ENCODE data around the gene ANKRD33B. TPM values are rescaled to one million over a fixed set of nuclear protein-coding genes. Genes with fewer than 3 reads are reported as not detected.

The ANKRD33B gene
- total RNA-seq, 1 donor from 2014 or later: 4.0 TPM

DNA sequence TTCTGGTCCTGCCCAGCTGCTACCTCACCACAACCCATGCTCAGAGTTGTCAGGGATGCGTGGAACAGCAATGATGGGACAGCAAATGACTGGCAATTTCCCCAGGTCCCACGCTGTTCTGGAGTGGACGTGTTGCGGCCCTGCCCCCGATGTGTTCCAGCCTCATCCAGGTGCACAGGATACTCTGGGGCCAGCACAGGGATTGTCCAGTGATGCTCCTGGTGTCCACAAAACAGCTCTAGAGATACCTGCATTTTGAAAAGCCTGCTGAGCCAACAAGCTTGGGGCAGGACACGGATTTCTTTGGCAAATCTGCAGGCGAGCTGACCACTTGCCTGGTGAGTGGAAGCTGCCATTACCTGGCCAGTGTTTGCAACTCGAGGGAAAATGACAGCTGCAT, 88.7 kb downstream of the ANKRD33B start:
- TF ChIP-seq, protein P1, sequence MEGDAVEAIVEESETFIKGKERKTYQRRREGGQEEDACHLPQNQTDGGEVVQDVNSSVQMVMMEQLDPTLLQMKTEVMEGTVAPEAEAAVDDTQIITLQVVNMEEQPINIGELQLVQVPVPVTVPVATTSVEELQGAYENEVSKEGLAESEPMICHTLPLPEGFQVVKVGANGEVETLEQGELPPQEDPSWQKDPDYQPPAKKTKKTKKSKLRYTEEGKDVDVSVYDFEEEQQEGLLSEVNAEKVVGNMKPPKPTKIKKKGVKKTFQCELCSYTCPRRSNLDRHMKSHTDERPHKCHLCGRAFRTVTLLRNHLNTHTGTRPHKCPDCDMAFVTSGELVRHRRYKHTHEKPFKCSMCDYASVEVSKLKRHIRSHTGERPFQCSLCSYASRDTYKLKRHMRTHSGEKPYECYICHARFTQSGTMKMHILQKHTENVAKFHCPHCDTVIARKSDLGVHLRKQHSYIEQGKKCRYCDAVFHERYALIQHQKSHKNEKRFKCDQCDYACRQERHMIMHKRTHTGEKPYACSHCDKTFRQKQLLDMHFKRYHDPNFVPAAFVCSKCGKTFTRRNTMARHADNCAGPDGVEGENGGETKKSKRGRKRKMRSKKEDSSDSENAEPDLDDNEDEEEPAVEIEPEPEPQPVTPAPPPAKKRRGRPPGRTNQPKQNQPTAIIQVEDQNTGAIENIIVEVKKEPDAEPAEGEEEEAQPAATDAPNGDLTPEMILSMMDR (IDR thresholded peaks at IDR 0.05): no peak
- Mint-ChIP-seq H3K27ac (ENCODE audit: unreplicated experiment) (no peak overlapping the region), H3K27me3 (ENCODE audit: low read depth) (no peaks in the 10 kb centered on the region), H3K36me3 (ENCODE audit: low read depth) (peaks cover 3% of the 10 kb centered on the region), H3K4me1 (ENCODE audit: low read depth) (no peaks in the 10 kb centered on the region), H3K4me3 (ENCODE audit: unreplicated experiment) (no peak overlapping the region), H3K9me3 (ENCODE audit: low read depth) (no peaks in the 10 kb centered on the region)
- no peak for DNase-seq (ENCODE audit: low spot score)

DNA sequence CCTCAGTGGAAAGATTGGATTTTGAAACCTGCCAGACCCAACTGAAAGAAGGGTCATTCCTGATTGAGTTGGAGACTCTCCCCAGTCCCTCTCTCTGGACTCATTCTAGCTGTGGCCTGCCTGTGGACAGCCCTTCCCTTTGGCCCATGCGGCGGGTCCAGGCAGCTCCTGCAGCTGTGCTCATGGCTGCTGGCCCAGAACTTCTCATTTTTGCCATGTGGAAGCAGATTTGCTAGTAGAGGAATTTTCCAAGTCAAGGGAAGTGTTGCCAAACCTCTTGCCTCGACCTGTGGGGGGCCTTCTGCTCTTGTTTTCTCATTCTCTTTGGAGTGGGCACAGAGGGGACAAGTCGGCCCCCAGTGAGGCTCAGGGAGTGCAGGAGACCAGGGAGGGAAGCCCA, 89.2 kb downstream of the ANKRD33B start:
- TF ChIP-seq, protein P1 (IDR thresholded peaks at IDR 0.05): no peak
- Mint-ChIP-seq H3K27ac (ENCODE audit: unreplicated experiment) (no peak overlapping the region), H3K36me3 (ENCODE audit: low read depth) (peaks cover 3% of the 10 kb centered on the region), H3K9me3 (ENCODE audit: low read depth) (no peaks in the 10 kb centered on the region), H3K27me3 (ENCODE audit: low read depth) (no peaks in the 10 kb centered on the region), H3K4me1 (ENCODE audit: low read depth) (no peaks in the 10 kb centered on the region), H3K4me3 (ENCODE audit: unreplicated experiment) (no peak overlapping the region)
- DNase-seq (ENCODE audit: low spot score): no peak

DNA sequence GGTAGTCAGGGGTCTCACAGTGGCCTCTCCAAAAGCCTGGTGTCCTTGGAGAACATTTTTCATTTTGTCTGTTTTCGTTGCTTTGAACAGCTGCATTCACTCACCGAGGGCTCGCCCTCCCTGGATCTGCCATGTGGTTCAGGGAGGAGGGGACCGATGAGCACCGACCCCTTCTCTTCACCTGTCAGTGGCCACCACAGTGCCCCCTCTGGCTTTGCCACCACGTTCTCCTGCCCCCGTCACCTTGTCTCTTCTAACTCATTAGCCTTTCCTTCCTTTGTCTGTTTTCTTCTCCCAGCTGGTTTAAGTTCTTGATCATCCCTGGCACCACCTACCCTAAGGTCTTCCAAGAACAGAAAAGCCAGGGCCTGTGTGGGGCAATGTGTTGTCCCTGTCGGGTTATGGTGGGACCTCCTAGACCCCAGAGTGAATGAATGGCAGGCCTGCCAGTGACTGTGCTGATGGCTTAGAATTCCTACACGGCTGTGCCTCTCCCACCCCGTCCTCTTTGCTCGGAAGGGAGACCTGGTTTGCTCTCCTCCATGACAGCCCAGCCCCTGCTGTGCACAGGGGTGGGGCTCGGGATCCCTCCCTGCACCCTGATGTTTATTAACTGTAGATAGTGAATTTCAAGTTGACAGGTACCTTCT, 90.0 kb downstream of the ANKRD33B start:
- Mint-ChIP-seq H3K4me1 (ENCODE audit: low read depth) (no peaks in the 10 kb centered on the region), H3K36me3 (ENCODE audit: low read depth) (peaks cover 3% of the 10 kb centered on the region), H3K4me3 (ENCODE audit: unreplicated experiment) (no peak overlapping the region), H3K27ac (ENCODE audit: unreplicated experiment) (no peak overlapping the region), H3K9me3 (ENCODE audit: low read depth) (no peaks in the 10 kb centered on the region), H3K27me3 (ENCODE audit: low read depth) (no peaks in the 10 kb centered on the region)
- TF ChIP-seq, protein P1 (IDR thresholded peaks at IDR 0.05): no peak
- no peak for DNase-seq (ENCODE audit: low spot score)

DNA sequence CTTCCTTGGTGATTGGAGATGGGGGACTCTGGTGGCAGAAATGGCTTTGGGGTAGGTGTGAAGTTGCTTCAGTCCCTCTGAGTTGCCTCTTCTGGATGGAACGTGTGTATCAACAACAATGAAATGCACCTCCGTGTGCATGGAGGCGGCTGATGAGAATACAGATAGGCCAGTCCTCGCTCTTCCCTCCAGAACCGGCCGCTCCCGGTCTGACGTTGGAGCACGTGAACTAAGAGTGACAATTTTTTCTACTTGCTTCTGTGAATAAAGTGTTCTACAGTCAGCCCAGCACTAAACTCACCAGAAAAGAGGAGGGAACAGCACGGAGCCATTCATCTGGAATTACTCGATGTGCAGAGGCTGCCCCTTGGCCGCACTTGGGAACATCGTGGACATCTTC, 90.7 kb downstream of the ANKRD33B start:
- Mint-ChIP-seq H3K9me3 (ENCODE audit: low read depth) (no peaks in the 10 kb centered on the region), H3K27ac (ENCODE audit: unreplicated experiment) (no peak overlapping the region), H3K4me3 (ENCODE audit: unreplicated experiment) (no peak overlapping the region), H3K27me3 (ENCODE audit: low read depth) (no peaks in the 10 kb centered on the region), H3K36me3 (ENCODE audit: low read depth) (peaks cover 3% of the 10 kb centered on the region), H3K4me1 (ENCODE audit: low read depth) (no peaks in the 10 kb centered on the region)
- TF ChIP-seq, protein P1 (IDR thresholded peaks at IDR 0.05): no peak
- DNase-seq (ENCODE audit: low spot score): no peak

DNA sequence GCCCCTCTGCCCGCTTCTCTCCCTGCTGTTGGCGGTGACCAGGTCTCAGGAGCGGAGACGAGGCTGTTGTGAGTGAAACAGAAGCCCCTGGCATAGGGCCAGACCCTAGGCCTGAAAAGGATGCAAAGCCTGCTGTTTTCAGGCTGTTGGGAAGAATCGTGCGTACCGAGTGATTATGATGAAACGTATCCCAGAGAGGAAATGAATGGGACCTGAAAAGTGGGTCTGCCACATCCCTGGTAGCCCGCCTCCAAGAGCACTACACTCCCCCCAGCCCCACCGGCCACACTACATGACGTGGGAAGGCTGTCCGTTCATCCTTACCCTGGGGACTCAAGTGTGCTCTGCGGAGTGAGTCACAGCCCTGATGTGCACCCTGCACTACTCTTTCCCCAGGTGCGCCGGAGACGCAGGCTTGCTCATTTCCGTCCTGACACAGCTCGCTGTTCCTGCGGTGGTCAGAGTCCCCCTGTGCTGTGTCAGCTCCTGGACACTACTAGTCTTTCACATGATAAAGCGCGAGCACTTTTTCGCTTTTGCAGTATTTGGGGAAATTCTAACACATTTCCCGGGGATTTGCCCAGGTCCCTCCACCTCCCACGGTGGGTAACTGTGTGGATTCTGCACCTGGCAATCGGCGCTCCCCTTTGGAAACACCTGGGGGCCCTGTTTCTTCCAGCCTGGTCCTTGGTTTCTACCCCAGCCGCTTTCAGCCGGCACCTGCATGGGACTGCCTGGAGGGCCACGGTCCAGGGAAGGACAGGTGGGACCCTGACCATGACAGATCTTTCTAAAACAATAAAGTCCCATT, 91.5 kb downstream of the ANKRD33B start:
- H3K4me1 Mint-ChIP-seq (ENCODE audit: low read depth): no peaks in the 10 kb centered on the region
- H3K27me3 Mint-ChIP-seq (ENCODE audit: low read depth): no peaks in the 10 kb centered on the region
- peak; percentile 72 for DNase-seq (ENCODE audit: low spot score)
- H3K36me3 Mint-ChIP-seq (ENCODE audit: low read depth): peaks cover 3% of the 10 kb centered on the region
- H3K4me3 Mint-ChIP-seq (ENCODE audit: unreplicated experiment): no peak overlapping the region
- TF ChIP-seq, protein P1 (IDR thresholded peaks at IDR 0.05): no peak
- H3K9me3 Mint-ChIP-seq (ENCODE audit: low read depth): no peaks in the 10 kb centered on the region
- H3K27ac Mint-ChIP-seq (ENCODE audit: unreplicated experiment): no peak overlapping the region

All from chondrocyte (in vitro differentiated cells).